Breast epithelium (tissue), 4 donors: ENCODE data around the gene MAP4K4. TPM values are rescaled to one million over a fixed set of nuclear protein-coding genes. Genes with fewer than 3 reads are reported as not detected.
"Not testable (repeated sequence)": the region's sequence is repeated elsewhere in the genome, so short reads cannot be mapped to it uniquely, and the experiment has no call there.

ENCODE experiments used
- DNase-seq, 2 donors: peaks; one replicate each; pipeline ENCODE4 v3.0.0-alpha.2; 2019; ENCODE audit warnings: low spot score in 2 of 2
- H3K27ac ChIP-seq, 2 donors: fragments of 200-600 bp; sonication (generic) in 1 of 2; one replicate each; pipeline ENCODE4 v1.5.1; 2016 to 2019; ENCODE audit warnings: mild to moderate bottlenecking in 1 of 2
- H3K27me3 ChIP-seq, 2 donors: fragments of 200-600 bp; sonication (generic) in 1 of 2; one replicate each; pipeline versions ENCODE4 v1.5.1 to v1.6.0; 2017 to 2019; ENCODE audit warnings: control low read depth in 1 of 2, mild to moderate bottlenecking in 1 of 2
- H3K36me3 ChIP-seq: fragments of 200-600 bp; one replicate; pipeline ENCODE4 v1.5.1; 2019
- H3K4me1 ChIP-seq, 2 donors: fragments of 200-600 bp; sonication (generic); one replicate each; pipeline ENCODE4 v1.5.1; 2016 to 2019; ENCODE audit warnings: control low read depth in 1 of 2
- H3K4me3 ChIP-seq, 3 donors: fragments of 200-600 bp; sonication (generic); 1 replicate in 2 of 3; 2 replicates in 1 of 3; pipeline ENCODE4 v1.5.1; 2016 to 2019; ENCODE audit warnings: mild to moderate bottlenecking in 3 of 3, moderate library complexity in 2 of 3
- H3K9me3 ChIP-seq, 2 donors: fragments of 200-600 bp; sonication (generic) in 1 of 2; one replicate each; pipeline ENCODE4 v1.5.1; 2016 to 2019; ENCODE audit warnings: control low read depth in 1 of 2
- CTCF ChIP-seq, 3 donors: fragments of 450-650 bp; IDR thresholded peaks; one replicate each; pipeline ENCODE4 v1.5.1; 2016 to 2017; ENCODE audit warnings: antibody characterized with exemption in 3 of 3, mild to moderate bottlenecking in 3 of 3, moderate library complexity in 3 of 3
- POLR2A ChIP-seq: fragments of 450-650 bp; IDR thresholded peaks from one replicate; pipeline ENCODE4 v1.6.1; 2016; ENCODE audit warnings: antibody characterized with exemption, mild to moderate bottlenecking, moderate library complexity
- POLR2AphosphoS5 ChIP-seq, 3 donors: sonication (generic); formaldehyde crosslinking; IDR thresholded peaks; one replicate each; pipeline ENCODE4 v1.6.1; 2017; ENCODE audit warnings: antibody characterized with exemption in 3 of 3
- intact Hi-C: fragments of 100-400 bp; cut with DNase I; formaldehyde crosslinking; loops from one replicate; pipeline ENCODE4 v1.15.1; 2023; ENCODE audit warnings: low total_unique reads
- total RNA-seq, 3 donors: library from RNA; depleted of rRNA; stranded (reverse); fragments of >200 nt; gene quantifications; one replicate each; pipeline ENCODE4 v1.1.0, GENCODE V29; 2016

The MAP4K4 gene
- total RNA-seq, 3 donors from 2014 or later: 62.1 to 89.1 (median 74.7) TPM

- no peak overlapping the region for H3K4me3 ChIP-seq
- DNase-seq: no peak
- intact Hi-C loops: no loop called here
- no peaks in the 10 kb centered on the region for H3K27me3 ChIP-seq
- TF ChIP-seq POLR2A: no peak
- TF ChIP-seq CTCF (IDR thresholded peaks at IDR 0.05): no peak
- no peak for TF ChIP-seq POLR2AphosphoS5 (IDR thresholded peaks at IDR 0.05)
- H3K4me1 ChIP-seq: peaks cover 7 to 19% of the 10 kb centered on the region in 2 donors
- no peaks in the 10 kb centered on the region for H3K36me3 ChIP-seq
- no peaks in the 10 kb centered on the region for H3K9me3 ChIP-seq
- H3K27ac ChIP-seq: peak overlapping the region; percentile 65 to 66
Measured at GRCh38 chr2:101766337-101766736, 68.8 kb downstream of the MAP4K4 start.

GRCh38 chr2:101766871-101767739 is 69.6 kb downstream of the MAP4K4 start:
- Histone ChIP-seq H3K4me1 (peaks cover 7 to 19% of the 10 kb centered on the region in 2 donors), H3K27ac (peak overlapping the region; percentile 66 to 78), H3K27me3 (no peaks in the 10 kb centered on the region), H3K36me3 (no peaks in the 10 kb centered on the region), H3K9me3 (no peaks in the 10 kb centered on the region), H3K4me3 (peak overlapping the region in 1 of 3 donors; percentile 5)
- no peak for DNase-seq
- TF ChIP-seq POLR2A: no peak
- TF ChIP-seq POLR2AphosphoS5 (IDR thresholded peaks at IDR 0.05): no peak
- TF ChIP-seq CTCF (IDR thresholded peaks at IDR 0.05): no peak
- intact Hi-C loops: no loop called here

GRCh38 chr2:101768556-101769220 is 71.2 kb downstream of the MAP4K4 start:
- intact Hi-C loops: no loop called here
- peaks cover 3 to 9% of the 10 kb centered on the region in 2 donors for H3K4me1 ChIP-seq

GRCh38 chr2:101769726-101770125 is 72.2 kb downstream of the MAP4K4 start:
- H3K4me3 ChIP-seq, H3K36me3 ChIP-seq, DNase-seq, H3K9me3 ChIP-seq, H3K27me3 ChIP-seq, H3K4me1 ChIP-seq, intact Hi-C loops: not testable (repeated sequence)
- peak overlapping the region in 1 of 2 donors; percentile 8 for H3K27ac ChIP-seq

More at GRCh38 chr2:101768556-101769220, 71.2 kb downstream of the MAP4K4 start:
- H3K36me3 ChIP-seq: no peaks in the 10 kb centered on the region
- DNase-seq: no peak
- H3K4me3 ChIP-seq: no peak overlapping the region
- peak overlapping the region in 1 of 2 donors; percentile 66 for H3K27ac ChIP-seq
- no peaks in the 10 kb centered on the region for H3K27me3 ChIP-seq
- no peaks in the 10 kb centered on the region for H3K9me3 ChIP-seq
- TF ChIP-seq CTCF (IDR thresholded peaks at IDR 0.05) (no peak), POLR2AphosphoS5 (IDR thresholded peaks at IDR 0.05) (no peak), POLR2A (no peak)

- intact Hi-C loops: no loop called here
- TF ChIP-seq CTCF (IDR thresholded peaks at IDR 0.05) (no peak), POLR2AphosphoS5 (IDR thresholded peaks at IDR 0.05) (no peak), POLR2A (no peak)
- H3K9me3 ChIP-seq: no peaks in the 10 kb centered on the region
- H3K27me3 ChIP-seq: no peaks in the 10 kb centered on the region
- no peak overlapping the region for H3K4me3 ChIP-seq
- no peak for DNase-seq
- H3K4me1 ChIP-seq: peaks cover 0 to 5% of the 10 kb centered on the region in 2 donors
- no peaks in the 10 kb centered on the region for H3K36me3 ChIP-seq
- peak overlapping the region in 1 of 2 donors; percentile 1 for H3K27ac ChIP-seq
Measured at GRCh38 chr2:101770726-101771125, 73.2 kb downstream of the MAP4K4 start.
